Measurements from ENCODE around the gene SFXN4. TPM values are rescaled to one million over a fixed set of nuclear protein-coding genes. Genes with fewer than 3 reads are reported as not detected.

SFXN4 gene
- total RNA-seq, 1 experiment from 2014 or later: 72.9 TPM

DNA sequence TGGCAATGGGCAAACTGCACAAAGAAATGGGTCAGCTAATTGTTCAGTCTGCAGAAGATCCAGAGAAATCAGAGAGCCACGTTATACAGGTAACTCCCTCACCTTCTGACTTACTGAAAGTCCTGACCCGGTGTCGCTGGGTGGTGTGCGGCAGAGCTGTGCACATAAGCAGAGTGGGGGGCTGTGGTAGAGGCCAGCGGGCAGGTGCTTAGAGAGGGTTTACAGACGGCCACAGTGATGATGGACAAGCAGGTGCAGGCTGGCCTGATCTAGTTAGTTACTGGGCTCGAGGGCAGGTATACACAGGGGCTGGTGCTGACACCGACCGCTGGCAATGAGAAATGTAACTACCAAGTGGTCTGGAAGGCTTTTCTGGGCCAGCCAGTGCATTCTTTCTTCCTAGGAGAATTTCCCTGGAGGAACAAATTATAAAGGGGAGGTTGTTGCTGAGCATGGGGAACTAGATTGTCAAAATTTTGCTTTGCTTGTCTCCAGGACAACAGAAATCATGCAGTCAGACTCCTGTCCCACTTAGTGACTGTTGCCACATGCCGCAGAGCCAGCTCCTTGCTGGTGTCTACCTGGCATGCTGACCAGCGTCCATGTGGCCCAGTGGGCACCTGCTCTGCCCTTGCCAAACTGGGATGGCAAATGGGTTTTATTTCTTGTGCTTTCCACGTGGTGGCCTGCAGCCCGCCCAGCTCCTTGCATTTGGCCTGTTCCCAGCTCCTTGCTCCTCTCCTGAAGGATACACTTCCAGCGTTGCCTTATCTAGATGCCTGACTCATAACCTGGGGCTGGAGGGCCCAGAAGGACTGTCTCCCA lies 32.8 kb downstream of the SFXN4 start:
- peaks cover 25% of the 10 kb centered on the region for H3K36me3 ChIP-seq (ENCODE audit: insufficient read depth, low read length, poor library complexity, severe bottlenecking)
- ChIA-PET CTCF (interaction anchor here (0.5 kb wide), 1 partner anchor 10 kb away, joined by 3 read pairs; no protein-coding TSS in a partner anchor), POLR2A (ENCODE audit: low non-redundant PET) (no interaction called here)
- H3K4me1 ChIP-seq (ENCODE audit: insufficient read depth, low read length, poor library complexity, severe bottlenecking): peaks cover 7% of the 10 kb centered on the region
- no TSS peak for BruUV-seq (replicated peaks)
- H3K27me3 ChIP-seq (replicated peaks; ENCODE audit: insufficient read depth, low read depth, low read length, poor library complexity): no peaks in the 10 kb centered on the region
- H3K4me3 ChIP-seq (ENCODE audit: low read depth, low read length, poor library complexity, severe bottlenecking): no peak overlapping the region
- intact Hi-C loops (cut with micrococcal nuclease; ENCODE audit: unreplicated experiment): no loop called here
- no peaks in the 10 kb centered on the region for H3K9me3 ChIP-seq (ENCODE audit: low read depth, low read length, poor library complexity, severe bottlenecking)
- no peak for DNase-seq (ENCODE audit: low spot score)
- peak overlapping the region; percentile 68 for H3K27ac ChIP-seq (ENCODE audit: low read depth, low read length, poor library complexity, severe bottlenecking)
- no peak for TF ChIP-seq EZH2 (IDR thresholded peaks at IDR 0.05; ENCODE audit: borderline replicate concordance, low read depth, low read length, poor library complexity, severe bottlenecking)
- TF ChIP-seq, protein P1, sequence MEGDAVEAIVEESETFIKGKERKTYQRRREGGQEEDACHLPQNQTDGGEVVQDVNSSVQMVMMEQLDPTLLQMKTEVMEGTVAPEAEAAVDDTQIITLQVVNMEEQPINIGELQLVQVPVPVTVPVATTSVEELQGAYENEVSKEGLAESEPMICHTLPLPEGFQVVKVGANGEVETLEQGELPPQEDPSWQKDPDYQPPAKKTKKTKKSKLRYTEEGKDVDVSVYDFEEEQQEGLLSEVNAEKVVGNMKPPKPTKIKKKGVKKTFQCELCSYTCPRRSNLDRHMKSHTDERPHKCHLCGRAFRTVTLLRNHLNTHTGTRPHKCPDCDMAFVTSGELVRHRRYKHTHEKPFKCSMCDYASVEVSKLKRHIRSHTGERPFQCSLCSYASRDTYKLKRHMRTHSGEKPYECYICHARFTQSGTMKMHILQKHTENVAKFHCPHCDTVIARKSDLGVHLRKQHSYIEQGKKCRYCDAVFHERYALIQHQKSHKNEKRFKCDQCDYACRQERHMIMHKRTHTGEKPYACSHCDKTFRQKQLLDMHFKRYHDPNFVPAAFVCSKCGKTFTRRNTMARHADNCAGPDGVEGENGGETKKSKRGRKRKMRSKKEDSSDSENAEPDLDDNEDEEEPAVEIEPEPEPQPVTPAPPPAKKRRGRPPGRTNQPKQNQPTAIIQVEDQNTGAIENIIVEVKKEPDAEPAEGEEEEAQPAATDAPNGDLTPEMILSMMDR (conservative IDR thresholded peaks at IDR 0.05; ENCODE audit: low read depth, low read length): no peak

DNA sequence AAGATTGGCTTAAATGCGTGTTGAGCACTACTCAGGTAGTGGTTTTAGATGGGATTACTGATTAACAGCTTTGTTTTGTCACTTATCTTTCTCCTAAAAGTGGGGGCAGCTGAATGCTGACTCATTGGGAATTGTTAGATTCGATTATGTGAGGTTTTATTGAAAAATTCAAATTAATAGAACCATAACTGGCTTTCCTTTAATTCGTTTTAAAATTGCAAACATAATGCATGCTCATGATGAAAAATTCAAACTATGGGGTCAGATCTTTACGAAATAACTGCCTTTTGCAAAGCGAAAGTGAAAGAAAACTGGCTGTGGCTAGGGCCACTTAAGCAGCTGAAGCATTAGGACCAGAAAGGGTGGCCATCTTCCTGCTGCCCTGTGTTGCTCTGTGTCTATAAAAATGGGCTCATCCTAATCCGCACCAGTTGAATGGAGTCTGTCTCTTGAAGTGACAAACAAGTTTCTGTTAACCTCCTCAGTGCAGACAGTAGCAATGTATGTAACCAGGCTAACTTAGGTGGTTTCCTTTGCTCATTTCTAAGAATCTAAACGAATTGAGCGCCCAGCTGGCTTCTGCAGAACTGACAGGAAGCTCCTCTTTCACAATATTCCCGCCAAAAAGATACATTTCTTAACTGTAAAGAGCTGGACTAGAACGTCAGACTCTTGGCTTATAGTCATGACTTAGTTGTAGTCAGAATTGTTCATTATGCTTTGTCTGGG lies 33.8 kb downstream of the SFXN4 start:
- TF ChIP-seq, protein P1 (conservative IDR thresholded peaks at IDR 0.05; ENCODE audit: low read depth, low read length): no peak
- TF ChIP-seq EZH2 (IDR thresholded peaks at IDR 0.05; ENCODE audit: borderline replicate concordance, low read depth, low read length, poor library complexity, severe bottlenecking): no peak
- CTCF ChIA-PET: interaction anchor here (0.6 kb wide), 1 partner anchor 167 kb away, joined by 4 read pairs; no protein-coding TSS in a partner anchor
- no peaks in the 10 kb centered on the region for H3K9me3 ChIP-seq (ENCODE audit: low read depth, low read length, poor library complexity, severe bottlenecking)
- peaks cover 7% of the 10 kb centered on the region for H3K4me1 ChIP-seq (ENCODE audit: insufficient read depth, low read length, poor library complexity, severe bottlenecking)
- BruUV-seq (replicated peaks): no TSS peak
- H3K27me3 ChIP-seq (replicated peaks; ENCODE audit: insufficient read depth, low read depth, low read length, poor library complexity): no peaks in the 10 kb centered on the region
- POLR2A ChIA-PET (ENCODE audit: low non-redundant PET): no interaction called here
- peak; percentile 54 for DNase-seq (ENCODE audit: low spot score)
- peaks cover 25% of the 10 kb centered on the region for H3K36me3 ChIP-seq (ENCODE audit: insufficient read depth, low read length, poor library complexity, severe bottlenecking)
- peak overlapping the region; percentile 68 for H3K27ac ChIP-seq (ENCODE audit: low read depth, low read length, poor library complexity, severe bottlenecking)
- intact Hi-C loops (cut with micrococcal nuclease; ENCODE audit: unreplicated experiment): no loop called here
- peak overlapping the region; percentile 23 for H3K4me3 ChIP-seq (ENCODE audit: low read depth, low read length, poor library complexity, severe bottlenecking)

DNA sequence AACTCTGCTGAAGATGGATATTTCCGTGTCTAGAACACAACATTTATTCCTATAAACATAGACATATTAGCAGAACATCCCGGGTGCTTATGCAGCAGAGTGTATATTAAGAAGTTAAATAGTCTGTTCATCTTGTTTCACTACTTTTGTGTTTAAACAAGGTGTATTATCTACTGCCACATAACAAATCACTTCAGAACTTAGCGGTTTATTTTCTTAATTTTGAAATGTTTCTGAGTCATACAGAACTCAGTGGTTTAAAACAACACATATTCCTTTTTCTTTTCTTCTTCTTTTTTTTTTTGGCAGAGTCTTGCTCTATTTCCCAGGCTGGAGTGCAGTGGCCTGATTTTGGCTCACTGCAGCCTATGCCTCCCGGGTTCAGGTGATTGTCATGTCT lies 35.8 kb downstream of the SFXN4 start:
- no TSS peak for BruUV-seq (replicated peaks)
- CTCF ChIA-PET: no interaction called here
- DNase-seq (ENCODE audit: low spot score): no peak

More for the DNA sequence above, 35.8 kb downstream of the SFXN4 start:
- H3K27me3 ChIP-seq (replicated peaks; ENCODE audit: insufficient read depth, low read depth, low read length, poor library complexity): no peaks in the 10 kb centered on the region
- intact Hi-C loops (cut with micrococcal nuclease; ENCODE audit: unreplicated experiment): no loop called here
- no peak overlapping the region for H3K27ac ChIP-seq (ENCODE audit: low read depth, low read length, poor library complexity, severe bottlenecking)
- peaks cover 7% of the 10 kb centered on the region for H3K4me1 ChIP-seq (ENCODE audit: insufficient read depth, low read length, poor library complexity, severe bottlenecking)
- H3K4me3 ChIP-seq (ENCODE audit: low read depth, low read length, poor library complexity, severe bottlenecking): no peak overlapping the region
- H3K36me3 ChIP-seq (ENCODE audit: insufficient read depth, low read length, poor library complexity, severe bottlenecking): peaks cover 33% of the 10 kb centered on the region
- POLR2A ChIA-PET (ENCODE audit: low non-redundant PET): no interaction called here
- TF ChIP-seq, protein P1 (conservative IDR thresholded peaks at IDR 0.05; ENCODE audit: low read depth, low read length): no peak
- TF ChIP-seq EZH2 (IDR thresholded peaks at IDR 0.05; ENCODE audit: borderline replicate concordance, low read depth, low read length, poor library complexity, severe bottlenecking): no peak
- no peaks in the 10 kb centered on the region for H3K9me3 ChIP-seq (ENCODE audit: low read depth, low read length, poor library complexity, severe bottlenecking)
